GM23338 (cell line): Measurements from ENCODE around the gene KIAA1191. TPM values are rescaled to one million over a fixed set of nuclear protein-coding genes. Genes with fewer than 3 reads are reported as not detected.

Experiments used
- ATAC-seq: fragments of 200-7000 bp; cut with Tn5 transposase; 3 replicates; pipeline ENCODE4 v1.9.1; 2020
- DNase-seq: peaks from one replicate; pipeline ENCODE4 v3.0.0-alpha.2; 2015; ENCODE audit warnings: low spot score
- H2AFZ ChIP-seq: fragments of 200-600 bp; sonication (generic); 2 replicates; pipeline ENCODE4 v1.8.0; 2016; ENCODE audit warnings: antibody characterized with exemption, mild to moderate bottlenecking, moderate library complexity
- H3F3A ChIP-seq: fragments of 200-600 bp; sonication (generic); replicated peaks from 2 replicates; pipeline ENCODE4 v1.8.0; 2017; ENCODE audit warnings: antibody characterized with exemption, mixed run types, low read depth
- H3K27ac ChIP-seq: fragments of 200-600 bp; sonication (generic); 2 replicates; pipeline ENCODE4 v1.6.1; 2016; ENCODE audit warnings: low read depth
- H3K27me3 ChIP-seq: fragments of 200-600 bp; sonication (generic); 2 replicates; pipeline ENCODE4 v1.8.0; 2016; ENCODE audit warnings: mild to moderate bottlenecking, mixed run types, moderate library complexity; ENCODE audit not compliant: insufficient read depth
- H3K36me3 ChIP-seq: fragments of 200-600 bp; sonication (generic); 2 replicates; pipeline ENCODE4 v1.8.0; 2016; ENCODE audit warnings: mild to moderate bottlenecking; ENCODE audit not compliant: insufficient read depth
- H3K4me1 ChIP-seq: fragments of 200-600 bp; sonication (generic); 2 replicates; pipeline ENCODE4 v1.8.0; 2016; ENCODE audit warnings: mild to moderate bottlenecking, moderate library complexity; ENCODE audit not compliant: insufficient read depth
- H3K4me2 ChIP-seq: fragments of 200-600 bp; sonication (generic); 2 replicates; pipeline ENCODE4 v1.7.1; 2017; ENCODE audit warnings: mixed run types
- H3K4me3 ChIP-seq: fragments of 200-600 bp; sonication (generic); 2 replicates; pipeline ENCODE4 v1.6.1; 2016; ENCODE audit warnings: mixed run types
- H3K79me2 ChIP-seq: fragments of 200-600 bp; sonication (generic); replicated peaks from 2 replicates; pipeline ENCODE4 v1.8.0; 2017; ENCODE audit warnings: mild to moderate bottlenecking; ENCODE audit not compliant: insufficient read depth
- H3K9me2 ChIP-seq: fragments of 200-600 bp; sonication (generic); 2 replicates; pipeline ENCODE4 v1.8.0; 2017; ENCODE audit not compliant: insufficient read depth
- H4K20me1 ChIP-seq: fragments of 200-600 bp; sonication (generic); replicated peaks from 2 replicates; pipeline ENCODE4 v1.8.0; 2017; ENCODE audit warnings: mild to moderate bottlenecking; ENCODE audit not compliant: insufficient read depth
- H3K27ac Mint-ChIP-seq: 2 replicates; pipeline ENCODE4 v1.8.0; 2020; ENCODE audit warnings: inconsistent platforms, mild to moderate bottlenecking, moderate library complexity, mixed read lengths
- H3K27me3 Mint-ChIP-seq: 3 replicates; pipeline ENCODE4 v1.8.0; 2022; ENCODE audit warnings: low read depth, mild to moderate bottlenecking, moderate library complexity, mixed read lengths, inconsistent platforms; ENCODE audit not compliant: insufficient read depth, poor library complexity
- H3K36me3 Mint-ChIP-seq: 3 replicates; pipeline ENCODE4 v1.8.0; 2021; ENCODE audit warnings: low read depth, mild to moderate bottlenecking, inconsistent platforms, moderate library complexity, mixed read lengths
- H3K4me1 Mint-ChIP-seq: 3 replicates; pipeline ENCODE4 v1.8.0; 2020; ENCODE audit warnings: mild to moderate bottlenecking, inconsistent platforms, mixed read lengths
- H3K4me3 Mint-ChIP-seq: 3 replicates; pipeline ENCODE4 v1.8.0; 2021; ENCODE audit warnings: moderate library complexity, mild to moderate bottlenecking, inconsistent platforms, mixed read lengths
- H3K9me3 Mint-ChIP-seq: 3 replicates; pipeline ENCODE4 v1.8.0; 2020; ENCODE audit warnings: moderate library complexity, mild to moderate bottlenecking, inconsistent platforms, mixed read lengths
- CREB1 ChIP-seq: fragments of 250-450 bp; sonication (Bioruptor Pico); IDR thresholded peaks from 2 replicates; pipeline ENCODE4 v1.5.0; 2020; ENCODE audit warnings: low read depth, mild to moderate bottlenecking, moderate library complexity
- CTCF ChIP-seq, 2 experiments: fragments of 200-600 bp in 1 of 2; sonication (generic) in 1 of 2; conservative IDR thresholded peaks; 2 replicates each; pipeline versions ENCODE4 v1.5.1 to v1.6.1; 2016 to 2017; ENCODE audit warnings: antibody characterized with exemption in 2 of 2, low read depth in 2 of 2, mild to moderate bottlenecking in 2 of 2, moderate library complexity in 1 of 2
- ETS1 ChIP-seq: IDR thresholded peaks from 2 replicates; pipeline ENCODE4 v1.6.1; 2016; ENCODE audit warnings: antibody characterized with exemption
- EZH2 ChIP-seq: fragments of 200-600 bp; sonication (generic); IDR thresholded peaks from one replicate; pipeline ENCODE4 v1.8.0; 2017; ENCODE audit warnings: antibody characterized with exemption, mild to moderate bottlenecking, low read depth; ENCODE audit not compliant: unreplicated experiment
- EZH2phosphoT487 ChIP-seq: fragments of 200-600 bp; sonication (generic); IDR thresholded peaks from one replicate; pipeline ENCODE4 v1.8.1; 2018; ENCODE audit warnings: antibody characterized with exemption; ENCODE audit not compliant: unreplicated experiment
- JUNB ChIP-seq: IDR thresholded peaks from one replicate; pipeline ENCODE4 v1.6.1; 2016; ENCODE audit warnings: antibody characterized with exemption; ENCODE audit not compliant: unreplicated experiment
- NANOG ChIP-seq: IDR thresholded peaks from 2 replicates; pipeline ENCODE4 v1.6.1; 2016; ENCODE audit warnings: antibody characterized with exemption, borderline replicate concordance
- POLR2AphosphoS5 ChIP-seq: IDR thresholded peaks from 2 replicates; pipeline ENCODE4 v1.6.1; 2016; ENCODE audit warnings: antibody characterized with exemption, low read depth
- REST ChIP-seq: IDR thresholded peaks from one replicate; pipeline ENCODE4 v1.6.1; 2018; ENCODE audit warnings: antibody characterized with exemption; ENCODE audit not compliant: unreplicated experiment
- STAT1 ChIP-seq: IDR thresholded peaks from one replicate; pipeline ENCODE4 v1.6.1; 2016; ENCODE audit warnings: antibody characterized with exemption; ENCODE audit not compliant: unreplicated experiment
- ZNF114 ChIP-seq: fragments of 250-450 bp; sonication (Bioruptor Pico); IDR thresholded peaks from 2 replicates; pipeline ENCODE4 v1.5.0; 2020; ENCODE audit warnings: mild to moderate bottlenecking, moderate library complexity
- ZNF331 ChIP-seq: fragments of 250-450 bp; sonication (Bioruptor Pico); IDR thresholded peaks from 2 replicates; pipeline ENCODE4 v1.5.0; 2020; ENCODE audit warnings: low read depth, mild to moderate bottlenecking, moderate library complexity
- ZNF462 ChIP-seq: fragments of 250-450 bp; sonication (Bioruptor Pico); IDR thresholded peaks from 2 replicates; pipeline ENCODE4 v1.5.0; 2020; ENCODE audit warnings: mild to moderate bottlenecking, moderate library complexity
- polyA plus RNA-seq: library from polyadenylated mRNA; unstranded; fragments of >200 nt; fragmentation: Nextera tagmentation; extraction: Ambion mirVana; gene quantifications from 2 replicates; pipeline ENCODE4 v1.2.1, GENCODE V29; 2016
- total RNA-seq: library from RNA; depleted of rRNA; stranded (reverse); fragments of >200 nt; shearing (Covaris generic); gene quantifications from 2 replicates; pipeline ENCODE4 v1.2.3, GENCODE V29; 2014

Gene KIAA1191
- total and polyA plus RNA-seq, 2 experiments from 2014 or later, result 52.3 to 87.2 TPM

GRCh38 chr5:176387384-176387925, 25.9 kb upstream of the KIAA1191 start:
- no peak overlapping the region for H3K27ac ChIP-seq
- H3K36me3 ChIP-seq, result peaks cover 27% of the 10 kb centered on the region

More at GRCh38 chr5:176387384-176387925, 25.9 kb upstream of the KIAA1191 start:
- Histone ChIP-seq H3K79me2 (peaks cover 33% of the 10 kb centered on the region), H3K4me1 (peaks cover 9% of the 10 kb centered on the region; the same call in 1 of the 2 replicates), H3F3A (peaks cover 18% of the 10 kb centered on the region; the same call in 1 of the 2 replicates), H3K4me3 (peak overlapping the region; percentile 67), H2AFZ (no peak overlapping the region), H3K27me3 (no peaks in the 10 kb centered on the region), H3K4me2 (peak overlapping the region; percentile 96), H4K20me1 (peaks cover 21% of the 10 kb centered on the region), H3K9me2 (no peaks in the 10 kb centered on the region)
- Mint-ChIP-seq H3K9me3 (no peaks in the 10 kb centered on the region; the same call in 2 of the 3 replicates), H3K4me3 (peak overlapping the region; percentile 99), H3K4me1 (peaks cover 16% of the 10 kb centered on the region), H3K36me3 (peaks cover 68% of the 10 kb centered on the region), H3K27ac (peak overlapping the region; percentile 100), H3K27me3 (peaks cover 17% of the 10 kb centered on the region)
- ATAC-seq, result no peak
- TF ChIP-seq ETS1 (no peak), EZH2 (no peak), CREB1 (CRISPR knock-in tag) (no peak), REST (no peak), JUNB (no peak), ZNF114 (CRISPR knock-in tag) (no peak), CTCF (conservative IDR thresholded peaks at IDR 0.05; ENCODE audit: low read depth in 2 of 2) (no peak), EZH2phosphoT487 (no peak), ZNF462 (CRISPR knock-in tag) (no peak), POLR2AphosphoS5 (no peak), ZNF331 (no peak), NANOG (no peak), STAT1 (no peak)
- DNase-seq, result no peak
